Measurements from ENCODE around the gene DIO3. TPM values are rescaled to one million over a fixed set of nuclear protein-coding genes. Genes with fewer than 3 reads are reported as not detected.
"Not testable (repeated sequence)": the region's sequence is repeated elsewhere in the genome, so short reads cannot be mapped to it uniquely, and the experiment has no call there.

Gene DIO3
- total RNA-seq, 1 donor from 2014 or later: not detected

DNA sequence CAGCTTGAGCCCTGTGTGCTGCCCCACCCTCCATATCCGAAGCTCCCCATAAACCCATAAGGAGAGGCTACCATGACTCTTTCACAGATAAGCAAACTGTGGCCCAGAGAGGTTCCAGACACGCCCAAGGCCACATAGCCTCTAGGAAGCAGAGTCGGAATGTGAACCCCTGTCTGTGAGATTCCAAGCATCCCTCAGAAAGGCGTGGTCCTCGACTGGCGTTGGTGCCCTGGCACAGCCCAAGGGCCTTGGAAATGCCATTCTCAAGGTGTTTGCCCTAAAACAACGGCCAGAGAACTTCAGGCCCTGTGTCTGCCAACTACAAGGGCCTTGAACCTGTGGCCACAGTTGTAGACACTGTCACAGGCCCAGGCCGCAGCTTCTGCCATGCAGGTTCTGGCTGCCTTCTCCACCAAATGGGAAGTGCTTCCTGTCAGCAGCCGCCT lies 8.5 kb upstream of the DIO3 start:
- H3K27me3 Mint-ChIP-seq: peaks cover 17% of the 10 kb centered on the region
- ATAC-seq (ENCODE audit: low read depth) (no peak), DNase-seq (no peak)
- H3K4me3 Mint-ChIP-seq: no peak overlapping the region
- TF ChIP-seq, protein P1, sequence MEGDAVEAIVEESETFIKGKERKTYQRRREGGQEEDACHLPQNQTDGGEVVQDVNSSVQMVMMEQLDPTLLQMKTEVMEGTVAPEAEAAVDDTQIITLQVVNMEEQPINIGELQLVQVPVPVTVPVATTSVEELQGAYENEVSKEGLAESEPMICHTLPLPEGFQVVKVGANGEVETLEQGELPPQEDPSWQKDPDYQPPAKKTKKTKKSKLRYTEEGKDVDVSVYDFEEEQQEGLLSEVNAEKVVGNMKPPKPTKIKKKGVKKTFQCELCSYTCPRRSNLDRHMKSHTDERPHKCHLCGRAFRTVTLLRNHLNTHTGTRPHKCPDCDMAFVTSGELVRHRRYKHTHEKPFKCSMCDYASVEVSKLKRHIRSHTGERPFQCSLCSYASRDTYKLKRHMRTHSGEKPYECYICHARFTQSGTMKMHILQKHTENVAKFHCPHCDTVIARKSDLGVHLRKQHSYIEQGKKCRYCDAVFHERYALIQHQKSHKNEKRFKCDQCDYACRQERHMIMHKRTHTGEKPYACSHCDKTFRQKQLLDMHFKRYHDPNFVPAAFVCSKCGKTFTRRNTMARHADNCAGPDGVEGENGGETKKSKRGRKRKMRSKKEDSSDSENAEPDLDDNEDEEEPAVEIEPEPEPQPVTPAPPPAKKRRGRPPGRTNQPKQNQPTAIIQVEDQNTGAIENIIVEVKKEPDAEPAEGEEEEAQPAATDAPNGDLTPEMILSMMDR (IDR thresholded peaks at IDR 0.05): no peak
- H3K36me3 Mint-ChIP-seq (ENCODE audit: low read depth): no peaks in the 10 kb centered on the region
- ChIA-PET CTCF (no interaction called here), POLR2A (no interaction called here)
- no peak overlapping the region for H3K27ac Mint-ChIP-seq
- no peaks in the 10 kb centered on the region for H3K4me1 Mint-ChIP-seq
- H3K9me3 Mint-ChIP-seq: no peaks in the 10 kb centered on the region
- intact Hi-C loops (cut with micrococcal nuclease): no loop called here

DNA sequence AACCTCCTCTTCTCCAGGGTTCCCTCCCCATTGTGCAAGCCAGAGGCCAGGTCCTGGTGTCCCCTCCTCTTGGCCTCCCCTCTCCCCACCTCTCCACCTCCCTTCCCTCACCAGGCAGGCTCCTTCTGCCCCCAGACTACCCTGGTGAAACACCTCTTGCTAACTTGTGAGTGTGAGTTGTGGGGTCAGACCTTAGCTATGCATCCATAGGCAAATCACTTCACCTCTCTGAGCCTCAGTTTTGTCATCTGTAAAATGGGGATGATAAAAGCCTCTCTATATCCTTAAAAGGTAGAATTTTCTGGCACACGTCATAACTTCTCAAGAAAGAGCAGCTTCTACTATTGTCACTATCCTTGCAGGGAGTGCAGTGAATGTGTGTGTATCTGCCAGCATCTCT lies 7.9 kb upstream of the DIO3 start:
- H3K27me3 Mint-ChIP-seq: peaks cover 20% of the 10 kb centered on the region
- POLR2A ChIA-PET: no interaction called here
- H3K4me3 Mint-ChIP-seq: no peak overlapping the region

DNA sequence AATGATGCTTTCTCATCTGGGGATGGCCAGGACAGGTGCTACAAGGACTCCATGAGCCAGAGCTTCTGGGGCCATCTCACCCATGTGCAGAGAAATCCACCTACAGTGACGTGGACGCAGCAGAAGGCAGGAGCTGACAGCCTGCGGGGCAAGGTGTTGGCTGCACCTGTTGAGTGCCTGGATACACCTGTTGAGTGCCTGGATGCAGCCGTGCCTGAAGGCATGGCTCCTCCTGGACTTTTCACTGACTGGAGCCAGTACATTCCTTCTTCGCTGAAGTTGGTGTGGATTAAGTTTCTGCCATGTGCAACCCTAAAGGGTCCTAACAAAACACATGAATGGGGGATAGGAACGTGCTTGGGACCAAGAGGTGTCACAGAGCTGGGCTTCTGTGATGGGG lies 7.4 kb upstream of the DIO3 start:
- TF ChIP-seq, protein P1 (IDR thresholded peaks at IDR 0.05): no peak
- no peak for DNase-seq
- H3K4me3 Mint-ChIP-seq: no peak overlapping the region
- H3K27me3 Mint-ChIP-seq: peaks cover 25% of the 10 kb centered on the region
- H3K27ac Mint-ChIP-seq: no peak overlapping the region
- intact Hi-C loops (cut with micrococcal nuclease): no loop called here
- no peak for ATAC-seq (ENCODE audit: low read depth)
- POLR2A ChIA-PET: no interaction called here
- no peaks in the 10 kb centered on the region for H3K4me1 Mint-ChIP-seq
- CTCF ChIA-PET: no interaction called here
- H3K9me3 Mint-ChIP-seq: no peaks in the 10 kb centered on the region
- no peaks in the 10 kb centered on the region for H3K36me3 Mint-ChIP-seq (ENCODE audit: low read depth)

More for the DNA sequence above, 7.9 kb upstream of the DIO3 start:
- CTCF ChIA-PET: no interaction called here
- Mint-ChIP-seq H3K27ac (no peak overlapping the region), H3K9me3 (no peaks in the 10 kb centered on the region), H3K36me3 (ENCODE audit: low read depth) (no peaks in the 10 kb centered on the region), H3K4me1 (no peaks in the 10 kb centered on the region)
- TF ChIP-seq, protein P1 (IDR thresholded peaks at IDR 0.05): no peak
- intact Hi-C loops (cut with micrococcal nuclease): no loop called here
- no peak for ATAC-seq (ENCODE audit: low read depth)
- no peak for DNase-seq

DNA sequence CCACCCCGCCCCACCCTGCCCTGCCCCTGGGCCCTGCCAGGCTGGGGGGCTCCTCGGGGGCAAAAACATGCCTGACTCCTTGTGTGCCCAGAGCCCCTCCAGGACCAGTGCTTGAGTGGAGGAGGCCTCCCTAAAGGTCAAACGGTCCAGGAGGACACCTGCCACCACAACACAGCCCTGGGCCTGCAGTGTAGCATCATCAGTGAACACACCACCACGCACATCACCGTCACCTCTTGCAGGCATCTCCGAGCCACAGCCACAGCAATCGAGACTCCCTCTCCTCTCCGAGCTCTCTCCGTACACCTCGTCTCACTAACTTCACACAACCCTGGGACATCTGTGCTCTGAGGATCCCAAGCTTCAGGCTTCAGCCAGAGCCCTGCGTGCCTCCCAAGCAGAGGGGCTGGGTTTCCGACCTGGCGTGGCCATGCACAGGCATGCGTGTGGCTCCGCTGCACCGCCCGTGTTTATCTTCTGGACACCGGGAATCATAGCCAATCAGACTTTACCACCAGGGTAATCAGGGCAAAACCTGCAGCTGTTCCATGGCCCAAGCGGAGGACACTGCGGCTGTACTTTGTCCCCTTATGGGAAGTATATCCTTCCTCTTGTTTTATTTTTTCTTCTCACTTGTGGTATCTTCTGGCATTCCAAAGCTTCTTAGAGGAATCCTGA lies 6.2 kb upstream of the DIO3 start:
- TF ChIP-seq, protein P1 (IDR thresholded peaks at IDR 0.05): no peak
- Mint-ChIP-seq H3K4me3 (no peak overlapping the region), H3K4me1 (no peaks in the 10 kb centered on the region), H3K9me3 (no peaks in the 10 kb centered on the region), H3K27ac (no peak overlapping the region), H3K36me3 (ENCODE audit: low read depth) (no peaks in the 10 kb centered on the region), H3K27me3 (peaks cover 25% of the 10 kb centered on the region)
- ChIA-PET CTCF (no interaction called here), POLR2A (no interaction called here)
- DNase-seq: no peak
- ATAC-seq (ENCODE audit: low read depth): no peak
- intact Hi-C loops (cut with micrococcal nuclease): no loop called here

DNA sequence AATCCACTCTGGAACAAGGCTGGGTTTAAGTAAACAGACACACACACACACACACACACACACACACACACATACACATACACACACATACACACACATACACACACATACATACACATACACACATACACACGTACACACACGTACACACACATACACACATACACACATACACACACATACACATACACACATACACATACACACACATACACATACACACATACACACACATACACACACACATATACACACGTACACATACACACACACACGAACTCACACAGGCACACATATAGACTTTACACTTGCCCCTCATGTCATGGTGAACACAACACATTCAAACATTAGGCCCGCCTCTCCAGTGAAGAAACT lies 5.6 kb upstream of the DIO3 start:
- POLR2A ChIA-PET; H3K9me3 Mint-ChIP-seq; H3K36me3 Mint-ChIP-seq (ENCODE audit: low read depth); CTCF ChIA-PET; DNase-seq; intact Hi-C loops (cut with micrococcal nuclease); ATAC-seq (ENCODE audit: low read depth); H3K4me3 Mint-ChIP-seq; H3K27ac Mint-ChIP-seq; H3K4me1 Mint-ChIP-seq: not testable (repeated sequence)
- peaks cover 25% of the 10 kb centered on the region for H3K27me3 Mint-ChIP-seq

DNA sequence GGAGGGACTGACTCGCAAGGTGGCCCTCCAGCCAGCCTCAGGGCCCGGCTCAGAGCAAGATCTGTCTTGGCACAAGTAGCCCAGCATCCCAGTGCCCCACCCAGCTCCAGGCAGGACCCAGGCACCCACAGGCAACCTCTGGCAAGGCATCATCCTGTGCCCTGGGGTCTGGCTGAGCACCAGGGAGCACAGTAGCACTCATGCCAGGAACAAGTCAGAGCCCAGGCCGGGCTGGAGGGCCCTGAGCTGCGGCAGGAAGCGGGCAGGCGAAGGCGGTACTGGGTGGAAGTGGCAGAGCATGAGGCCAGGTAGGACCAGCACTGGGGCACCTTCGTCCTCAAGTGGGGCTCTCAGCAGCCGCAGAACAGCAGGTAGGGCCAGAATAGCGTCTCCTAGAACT lies 5.2 kb upstream of the DIO3 start:
- intact Hi-C loops (cut with micrococcal nuclease): no loop called here

More for the DNA sequence above, 5.2 kb upstream of the DIO3 start:
- Mint-ChIP-seq H3K4me1 (no peaks in the 10 kb centered on the region), H3K27me3 (peaks cover 25% of the 10 kb centered on the region), H3K36me3 (ENCODE audit: low read depth) (no peaks in the 10 kb centered on the region), H3K27ac (no peak overlapping the region), H3K9me3 (no peaks in the 10 kb centered on the region), H3K4me3 (no peak overlapping the region)
- ChIA-PET CTCF (no interaction called here), POLR2A (no interaction called here)
- DNase-seq: no peak
- TF ChIP-seq, protein P1 (IDR thresholded peaks at IDR 0.05): no peak
- no peak for ATAC-seq (ENCODE audit: low read depth)
